GM10248 (cell line): ENCODE measurements around the gene SHISAL1.

Source experiments
- CTCF ChIA-PET: fragments of 300-600 bp; sonication (Branson Sonifier 250); formaldehyde crosslinking; extraction: SDS; loops from one replicate; lab custom pipeline; 2021; ENCODE audit warnings: antibody characterized with exemption; lab: Yijun Ruan, JAX
- POLR2A ChIA-PET: fragments of 350-650 bp; sonication (Branson Sonifier 250); formaldehyde crosslinking; extraction: SDS; loops from one replicate; lab custom pipeline; 2020; ENCODE audit warnings: antibody characterized with exemption; lab: Yijun Ruan, JAX
- DNase-seq: peaks from one replicate; pipeline ENCODE4 v3.0.0; 2012; ENCODE audit errors: extremely low spot score
- TF ChIP-seq, protein P1 (sequence below): IDR thresholded peaks from 2 replicates; pipeline ENCODE4 v1.5.1; 2012; ENCODE audit warnings: mild to moderate bottlenecking, low read depth; ENCODE audit errors: extremely low read depth, missing control alignments, control extremely low read depth

Gene SHISAL1

DNA sequence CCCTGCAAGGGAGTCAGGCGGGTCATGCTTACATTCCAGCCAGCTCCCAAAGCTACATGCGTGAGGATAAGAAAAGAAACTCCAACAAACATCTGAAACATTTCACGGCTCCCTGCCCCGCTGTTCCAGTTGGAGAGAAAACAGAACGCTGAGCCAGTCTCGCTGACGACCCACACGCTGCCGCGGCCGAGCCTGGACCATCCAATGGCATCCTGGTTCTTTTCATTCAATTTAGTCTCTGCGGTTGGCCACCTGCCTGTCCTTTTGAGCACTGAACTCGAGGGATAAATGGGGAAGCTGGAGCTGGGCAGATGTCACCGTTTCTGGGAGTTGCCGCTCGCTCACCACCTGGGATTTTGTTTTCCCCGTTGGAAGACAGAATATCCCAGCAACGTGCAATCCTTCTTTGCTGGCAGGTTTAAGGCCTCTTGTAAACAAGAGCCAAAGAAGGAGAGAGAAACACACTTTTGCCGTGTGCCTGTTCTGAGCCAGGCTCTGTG, 45.3 kb upstream of the SHISAL1 start:
- ChIA-PET CTCF (no interaction called here), POLR2A (no interaction called here)
- no peak for DNase-seq
- TF ChIP-seq, protein P1, sequence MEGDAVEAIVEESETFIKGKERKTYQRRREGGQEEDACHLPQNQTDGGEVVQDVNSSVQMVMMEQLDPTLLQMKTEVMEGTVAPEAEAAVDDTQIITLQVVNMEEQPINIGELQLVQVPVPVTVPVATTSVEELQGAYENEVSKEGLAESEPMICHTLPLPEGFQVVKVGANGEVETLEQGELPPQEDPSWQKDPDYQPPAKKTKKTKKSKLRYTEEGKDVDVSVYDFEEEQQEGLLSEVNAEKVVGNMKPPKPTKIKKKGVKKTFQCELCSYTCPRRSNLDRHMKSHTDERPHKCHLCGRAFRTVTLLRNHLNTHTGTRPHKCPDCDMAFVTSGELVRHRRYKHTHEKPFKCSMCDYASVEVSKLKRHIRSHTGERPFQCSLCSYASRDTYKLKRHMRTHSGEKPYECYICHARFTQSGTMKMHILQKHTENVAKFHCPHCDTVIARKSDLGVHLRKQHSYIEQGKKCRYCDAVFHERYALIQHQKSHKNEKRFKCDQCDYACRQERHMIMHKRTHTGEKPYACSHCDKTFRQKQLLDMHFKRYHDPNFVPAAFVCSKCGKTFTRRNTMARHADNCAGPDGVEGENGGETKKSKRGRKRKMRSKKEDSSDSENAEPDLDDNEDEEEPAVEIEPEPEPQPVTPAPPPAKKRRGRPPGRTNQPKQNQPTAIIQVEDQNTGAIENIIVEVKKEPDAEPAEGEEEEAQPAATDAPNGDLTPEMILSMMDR: no peak

DNA sequence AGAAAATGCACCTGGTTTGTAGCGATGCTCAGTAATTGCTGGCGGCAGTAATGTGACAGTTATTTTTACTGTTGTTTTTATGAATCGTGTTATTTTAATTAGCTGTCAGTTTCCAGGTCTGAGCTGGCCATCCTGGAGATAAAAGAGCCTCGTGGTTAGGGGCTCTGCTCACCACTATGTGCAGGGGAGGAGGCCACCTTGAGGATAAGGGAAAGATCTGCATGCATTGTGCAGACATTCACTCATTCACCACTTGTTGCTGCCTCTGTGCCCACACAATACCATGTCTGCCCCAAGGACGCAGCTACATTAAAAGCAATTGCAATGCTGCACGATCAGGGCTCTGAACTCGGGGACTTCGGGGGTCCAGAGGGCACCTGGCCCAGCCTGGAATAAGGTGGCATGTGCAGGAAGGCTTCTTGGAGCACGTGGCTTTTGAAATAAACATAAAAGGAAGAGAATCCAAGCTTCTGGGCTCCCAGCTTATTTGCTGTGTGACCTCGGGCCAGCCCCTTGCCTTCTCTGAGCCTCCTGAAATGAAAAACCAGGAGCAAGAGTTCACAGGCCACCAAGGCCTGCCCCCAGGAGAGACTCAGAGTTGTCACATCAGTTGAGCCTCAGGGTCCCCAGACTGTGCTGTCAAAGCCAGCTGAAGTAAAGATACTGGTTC, 44.7 kb upstream of the SHISAL1 start:
- ChIA-PET POLR2A (no interaction called here), CTCF (no interaction called here)
- DNase-seq: no peak

DNA sequence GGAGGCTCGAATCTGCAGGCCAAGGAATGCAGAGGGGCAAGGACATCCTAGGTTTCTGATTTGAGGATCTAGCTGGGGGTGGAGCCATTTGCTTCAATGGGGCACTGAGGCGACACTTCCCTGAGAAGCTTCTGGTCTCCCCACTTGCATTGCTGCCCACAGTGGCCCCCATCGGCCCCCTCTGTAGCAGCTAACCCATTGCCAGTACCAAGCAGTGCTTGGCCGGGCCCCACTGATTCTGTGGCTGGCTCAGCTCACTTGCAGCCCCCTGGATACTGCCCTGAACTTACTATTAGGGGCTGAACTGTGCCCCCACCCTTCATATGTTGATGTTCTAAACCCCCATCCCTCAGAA, 42.9 kb upstream of the SHISAL1 start:
- DNase-seq: no peak
- TF ChIP-seq, protein P1: no peak
- CTCF ChIA-PET: no interaction called here
- POLR2A ChIA-PET: no interaction called here

More for the DNA sequence above, 44.7 kb upstream of the SHISAL1 start:
- TF ChIP-seq, protein P1: no peak

DNA sequence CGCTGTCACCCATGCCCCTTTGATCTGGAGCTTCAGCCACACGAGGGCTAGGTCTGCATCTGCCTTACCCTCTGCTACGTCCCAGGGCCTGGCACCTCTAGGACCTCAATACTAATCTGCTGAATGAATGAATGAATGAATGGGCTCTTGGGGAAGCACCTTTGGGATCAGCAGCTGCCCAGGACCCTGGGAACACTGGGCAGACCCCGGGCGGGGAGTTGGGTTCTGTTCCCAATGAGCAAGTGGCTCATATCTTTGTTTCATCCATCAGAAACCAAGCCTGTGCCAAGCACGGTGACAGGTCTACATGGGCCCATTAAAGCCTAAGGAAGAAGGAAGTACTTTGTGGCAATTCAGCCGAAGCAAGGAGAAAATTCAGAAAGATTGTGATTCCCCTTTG, 41.5 kb upstream of the SHISAL1 start:
- TF ChIP-seq, protein P1: no peak
- POLR2A ChIA-PET: no interaction called here
- CTCF ChIA-PET: no interaction called here
- DNase-seq: no peak

DNA sequence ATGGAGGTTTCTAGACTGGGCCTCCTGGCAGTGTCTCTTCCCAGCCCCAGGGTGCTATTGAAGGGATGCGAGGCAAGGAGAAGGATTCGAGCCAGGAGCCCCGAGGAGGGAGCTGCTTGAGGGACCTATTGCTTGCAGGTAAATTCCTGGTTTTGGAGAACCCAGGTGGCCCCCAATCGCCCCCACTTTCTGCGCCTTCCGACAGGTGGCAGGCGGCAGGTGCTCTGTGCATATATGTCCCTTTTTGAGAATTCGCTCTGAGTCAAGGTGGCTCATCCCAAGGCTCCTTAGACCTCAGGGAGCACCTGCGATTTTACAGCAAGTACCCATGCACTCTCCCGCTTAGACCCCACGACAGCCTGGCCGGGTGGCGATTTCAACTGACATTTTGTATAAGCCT, 40.3 kb upstream of the SHISAL1 start:
- DNase-seq: no peak
- TF ChIP-seq, protein P1: no peak
- ChIA-PET CTCF (no interaction called here), POLR2A (no interaction called here)

DNA sequence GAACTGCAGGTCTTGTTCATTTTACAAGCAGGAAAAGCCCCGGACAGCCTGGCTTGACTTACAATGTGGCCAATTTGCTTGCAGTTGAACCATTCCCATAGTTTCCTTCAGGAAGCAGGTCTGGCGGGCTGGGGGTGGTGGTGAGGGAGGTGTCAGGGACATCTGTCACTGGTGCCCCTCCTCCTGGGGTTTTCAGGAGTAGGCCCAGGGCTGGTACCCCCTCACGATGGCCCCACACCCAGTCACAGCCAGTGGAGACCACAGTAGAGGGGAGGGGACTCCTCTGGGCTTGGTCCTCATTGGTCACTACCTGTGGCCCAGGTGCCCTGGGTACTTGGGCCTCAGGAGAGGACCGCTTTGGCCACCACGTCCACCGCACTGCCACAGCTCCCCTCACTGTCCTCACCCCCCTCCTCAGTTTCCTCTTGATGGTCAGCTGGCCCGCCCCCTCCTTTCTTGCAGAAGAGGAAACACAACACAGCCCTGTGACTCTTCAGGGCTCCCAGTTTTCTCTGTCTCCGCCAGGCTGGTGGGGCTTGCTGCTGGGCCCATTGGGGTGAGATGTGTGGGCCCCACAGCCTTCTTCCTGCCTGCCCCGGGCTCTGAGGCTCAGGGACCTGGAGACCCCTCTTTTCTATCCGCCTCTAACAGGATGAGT, 39.8 kb upstream of the SHISAL1 start:
- ChIA-PET CTCF (no interaction called here), POLR2A (no interaction called here)
- no peak for DNase-seq
- TF ChIP-seq, protein P1: no peak
